Ovary (tissue), 9 donors: ENCODE results near the gene PDLIM7. TPM values are rescaled to one million over a fixed set of nuclear protein-coding genes. Genes with fewer than 3 reads are reported as not detected.
A peak's percentile ranks its signal among the peaks of the same experiment; 100 is the strongest.

Experiments
- DNase-seq, 5 donors: peaks; one replicate each; pipeline ENCODE4 v3.0.0-alpha.2; 2019 to 2020
- H3K27ac ChIP-seq, 2 donors: fragments of 200-600 bp; one replicate each; pipeline versions ENCODE4 v1.5.1 to v1.8.0; 2019 to 2022
- H3K27me3 ChIP-seq: fragments of 200-600 bp; one replicate; pipeline ENCODE4 v1.8.0; 2022
- H3K36me3 ChIP-seq: fragments of 200-600 bp; sonication (generic); one replicate; pipeline ENCODE4 v1.5.1; 2019
- H3K4me1 ChIP-seq: one replicate; pipeline ENCODE4 v1.8.1; 2013; ENCODE audit warnings: mild to moderate bottlenecking, moderate library complexity; ENCODE audit not compliant: insufficient read depth
- H3K4me3 ChIP-seq: fragments of 200-600 bp; sonication (generic); one replicate; pipeline ENCODE4 v1.5.1; 2017
- H3K9me3 ChIP-seq, 2 donors: fragments of 200-600 bp in 1 of 2; sonication (generic) in 1 of 2; one replicate each; pipeline versions ENCODE4 v1.5.1 to v1.8.1; 2013 to 2019; ENCODE audit warnings: mild to moderate bottlenecking in 1 of 2, moderate library complexity in 1 of 2
- CTCF ChIP-seq, 3 donors: fragments of 450-650 bp in 2 of 3; fragments of 200-600 bp in 1 of 3; IDR thresholded peaks; one replicate each; pipeline versions ENCODE4 v1.5.1 to v1.8.0; 2016 to 2022; ENCODE audit warnings: antibody characterized with exemption in 3 of 3, mild to moderate bottlenecking in 1 of 3
- EP300 ChIP-seq: sonication (generic); formaldehyde crosslinking; IDR thresholded peaks from one replicate; pipeline ENCODE4 v1.6.1; 2017; ENCODE audit warnings: antibody characterized with exemption
- POLR2A ChIP-seq: fragments of 450-650 bp; IDR thresholded peaks from one replicate; pipeline ENCODE4 v1.6.1; 2017; ENCODE audit warnings: antibody characterized with exemption, mild to moderate bottlenecking, moderate library complexity
- WGBS, 3 donors: extraction: QIAGEN DNeasy Blood & Tissue Kit in 1 of 3; methylation state at CpG; one replicate each; pipeline versions ENCODE4 v1.1.5 to v1.1.7; 2013 to 2017; 5-methylcytosine and 5-hydroxymethylcytosine counted together
- intact Hi-C, 4 donors: fragments of 100-400 bp; cut with DNase I; formaldehyde crosslinking; loops; one replicate each; pipeline versions ENCODE4 v1.11.0 to v1.15.1; 2022 to 2023
- polyA plus RNA-seq, 2 donors: library from polyadenylated mRNA; stranded (reverse); fragments of 200-250 nt in 1 of 2; fragments of 350-450 nt in 1 of 2; fragmentation: Illumina TruSeq in 1 of 2; extraction: RNeasy Lipid Tissue Mini Kit (QIAGEN cat#74804) in 1 of 2; gene quantifications; one replicate each; pipeline ENCODE4 v1.2.3, GENCODE V29; 2013 to 2014
- total RNA-seq, 7 donors: library from RNA; depleted of rRNA in 2 of 7; stranded (reverse); fragments of >200 nt in 2 of 7; fragmentation: NEBNext Ultra II Directional in 3 of 7; extraction: Animal tissue kit (Norgen Biotek cat#: 25700) in 3 of 7; gene quantifications; one replicate each; pipeline versions ENCODE4 v1.1.0 to v1.2.4, GENCODE V29; 2016 to 2023
- donor health status: DM: no; HTN: no; CAD: no; lungs with moderate emphysema.
- donor health status: DM: no; HTN: no; CAD: no.
- donor health status: Bipolar disorder and iron deficiency.
- donor health status: DM: yes; HTN: yes; CAD: no.
- donor health status: DM: no; HTN: no; CAD: no.
- donor health status: DM: yes; HTN: yes; CAD: no.

The PDLIM7 gene
- total and polyA plus RNA-seq, 9 donors, result 25.7 to 243 (median 83.3) TPM

DNA sequence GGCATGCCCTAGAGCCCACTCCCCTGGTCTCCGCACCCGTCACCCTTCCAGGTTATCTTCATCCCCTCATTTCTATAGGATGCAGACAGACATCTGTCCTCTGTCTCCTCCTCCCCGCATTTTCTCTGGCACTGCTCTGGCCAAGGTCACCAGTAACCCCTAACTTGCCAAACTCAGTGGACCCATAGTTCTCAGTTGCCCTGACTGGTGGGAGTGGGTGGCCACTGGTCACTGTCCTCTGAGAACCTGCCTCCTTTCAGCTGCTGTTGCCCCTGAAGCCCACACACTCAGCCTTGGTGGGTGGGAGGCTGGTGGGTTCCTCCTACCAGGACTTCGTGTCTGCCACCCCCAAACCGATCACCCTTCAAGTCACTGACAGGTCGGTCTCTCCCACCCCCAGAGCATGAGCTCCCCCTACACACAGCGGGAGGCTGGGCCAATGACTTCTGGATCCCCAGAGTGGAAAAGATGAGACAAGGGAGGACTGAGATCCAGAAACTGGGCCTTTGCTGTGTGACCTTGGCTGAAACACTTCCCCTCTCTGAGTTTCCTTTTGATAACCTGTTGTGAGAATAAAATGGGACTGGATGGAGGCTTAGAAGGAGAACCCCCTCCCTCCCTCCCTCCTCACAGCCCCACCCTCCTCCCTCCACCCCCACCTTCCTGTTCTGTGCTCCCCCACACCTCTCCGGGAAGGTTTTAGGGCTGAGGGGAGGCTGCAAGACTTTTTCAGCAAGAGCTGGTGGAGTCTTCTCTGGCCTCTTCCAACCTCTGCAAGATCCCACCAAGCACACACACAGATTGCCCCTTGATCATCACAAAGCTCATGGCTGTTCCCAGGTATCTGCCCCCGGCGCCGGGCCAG is 21.6 kb downstream of the PDLIM7 start:
- intact Hi-C loops, result no loop called here
- H3K27me3 ChIP-seq, result no peaks in the 10 kb centered on the region
- 29 to 38% (median 32%) methylated on average over 11 of the region's 11 CpGs for WGBS, 3 donors
- peak overlapping the region in 1 of 2 donors; percentile 30 for H3K27ac ChIP-seq
- peaks cover 30% of the 10 kb centered on the region for H3K4me1 ChIP-seq
- H3K9me3 ChIP-seq, result no peaks in the 10 kb centered on the region
- TF ChIP-seq CTCF (IDR thresholded peaks at IDR 0.05), result no peak
- no peak for TF ChIP-seq EP300
- TF ChIP-seq POLR2A, result no peak
- DNase-seq, result no peak
- no peak overlapping the region for H3K4me3 ChIP-seq
- H3K36me3 ChIP-seq, result no peaks in the 10 kb centered on the region

GRCh38 chr5:177474846-177475562 is 22.4 kb downstream of the PDLIM7 start:
- TF ChIP-seq EP300, result no peak
- no peak for TF ChIP-seq POLR2A
- TF ChIP-seq CTCF (IDR thresholded peaks at IDR 0.05), result no peak
- no peaks in the 10 kb centered on the region for H3K27me3 ChIP-seq
- WGBS, 3 donors, result 19 to 27% (median 22%) methylated on average over 4 of the region's 4 CpGs
- no peak for DNase-seq
- H3K27ac ChIP-seq, result peak overlapping the region in 1 of 2 donors; percentile 56
- intact Hi-C loops, result no loop called here
- H3K9me3 ChIP-seq, result no peaks in the 10 kb centered on the region
- peaks cover 30% of the 10 kb centered on the region for H3K4me1 ChIP-seq
- H3K4me3 ChIP-seq, result no peak overlapping the region
- no peaks in the 10 kb centered on the region for H3K36me3 ChIP-seq

- TF ChIP-seq POLR2A (no peak), EP300 (no peak), CTCF (IDR thresholded peaks at IDR 0.05) (no peak)
- intact Hi-C loops, result no loop called here
- H3K27me3 ChIP-seq, result no peaks in the 10 kb centered on the region
- H3K36me3 ChIP-seq, result no peaks in the 10 kb centered on the region
- H3K4me1 ChIP-seq, result peaks cover 25% of the 10 kb centered on the region
- 12 to 20% (median 14%) methylated on average over 7 of the region's 7 CpGs for WGBS, 3 donors
- DNase-seq, result no peak
- peak overlapping the region; percentile 56 to 69 for H3K27ac ChIP-seq
- no peaks in the 10 kb centered on the region for H3K9me3 ChIP-seq
- no peak overlapping the region for H3K4me3 ChIP-seq
Measured at GRCh38 chr5:177474002-177474476, 23.4 kb downstream of the PDLIM7 start.

GRCh38 chr5:177473443-177474001 is 23.9 kb downstream of the PDLIM7 start, which contains the start of gene DBN1:
Gene DBN1 (minus strand): TSS chr5:177473634. CDS start chr5:177473521, 113 bp downstream.
- WGBS, 3 donors, result 1 to 3% (median 1%) methylated on average over 12 to 68 of the region's 69 CpGs
- no peaks in the 10 kb centered on the region for H3K27me3 ChIP-seq
- no peaks in the 10 kb centered on the region for H3K9me3 ChIP-seq
- no peak for TF ChIP-seq POLR2A
- no peak for TF ChIP-seq CTCF (IDR thresholded peaks at IDR 0.05)
- no peak for TF ChIP-seq EP300
- peaks cover 21% of the 10 kb centered on the region for H3K4me1 ChIP-seq
- peak within 1 kb of the TSS; percentile 61 to 69 for H3K27ac ChIP-seq
- peak; percentile 53 to 76 (median 68) for DNase-seq
- intact Hi-C loops, result no loop called here
- peak within 1 kb of the TSS; percentile 80 for H3K4me3 ChIP-seq
- H3K36me3 ChIP-seq, result no peaks in the 10 kb centered on the region
